ENCODE measurements around the gene AOPEP. TPM values are rescaled to one million over a fixed set of nuclear protein-coding genes. Genes with fewer than 3 reads are reported as not detected.

The AOPEP gene
- total RNA-seq, 2 experiments from 2014 or later, result 6.9 to 7.0 TPM

GRCh38 chr9:94806307-94806893 is 79.9 kb downstream of the AOPEP start:
- CTCF ChIA-PET, result no interaction called here
- ATAC-seq (ENCODE audit: poor library complexity) (no peak), DNase-seq (no peak)
- TF ChIP-seq, protein P1, sequence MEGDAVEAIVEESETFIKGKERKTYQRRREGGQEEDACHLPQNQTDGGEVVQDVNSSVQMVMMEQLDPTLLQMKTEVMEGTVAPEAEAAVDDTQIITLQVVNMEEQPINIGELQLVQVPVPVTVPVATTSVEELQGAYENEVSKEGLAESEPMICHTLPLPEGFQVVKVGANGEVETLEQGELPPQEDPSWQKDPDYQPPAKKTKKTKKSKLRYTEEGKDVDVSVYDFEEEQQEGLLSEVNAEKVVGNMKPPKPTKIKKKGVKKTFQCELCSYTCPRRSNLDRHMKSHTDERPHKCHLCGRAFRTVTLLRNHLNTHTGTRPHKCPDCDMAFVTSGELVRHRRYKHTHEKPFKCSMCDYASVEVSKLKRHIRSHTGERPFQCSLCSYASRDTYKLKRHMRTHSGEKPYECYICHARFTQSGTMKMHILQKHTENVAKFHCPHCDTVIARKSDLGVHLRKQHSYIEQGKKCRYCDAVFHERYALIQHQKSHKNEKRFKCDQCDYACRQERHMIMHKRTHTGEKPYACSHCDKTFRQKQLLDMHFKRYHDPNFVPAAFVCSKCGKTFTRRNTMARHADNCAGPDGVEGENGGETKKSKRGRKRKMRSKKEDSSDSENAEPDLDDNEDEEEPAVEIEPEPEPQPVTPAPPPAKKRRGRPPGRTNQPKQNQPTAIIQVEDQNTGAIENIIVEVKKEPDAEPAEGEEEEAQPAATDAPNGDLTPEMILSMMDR (IDR thresholded peaks at IDR 0.05), result no peak
- H3K4me1 ChIP-seq (ENCODE audit: insufficient read depth, low read length), result no peaks in the 10 kb centered on the region
- H3K4me3 ChIP-seq (ENCODE audit: low read length), result no peak overlapping the region
- no peak overlapping the region for H3K27ac ChIP-seq (ENCODE audit: low read depth in 1 of 2, low read length in 2 of 2)
- no peaks in the 10 kb centered on the region for H3K27me3 ChIP-seq (ENCODE audit: control insufficient read depth in 1 of 2, insufficient read depth in 2 of 2, low read length in 2 of 2)
- peaks cover 2% of the 10 kb centered on the region for H3K36me3 ChIP-seq (ENCODE audit: insufficient read depth, low read length)
- intact Hi-C loops (cut with DNase I, micrococcal nuclease), result no loop called here
- H3K9me3 ChIP-seq (ENCODE audit: control insufficient read depth in 1 of 2, insufficient read depth in 1 of 2, low read length in 2 of 2), result no peaks in the 10 kb centered on the region
- H3K4me1 Mint-ChIP-seq (ENCODE audit: low read depth), result no peaks in the 10 kb centered on the region
- H3K36me3 Mint-ChIP-seq (ENCODE audit: low read depth), result peaks cover 50% of the 10 kb centered on the region
- H3K4me3 Mint-ChIP-seq, result no peak overlapping the region
- H3K27me3 Mint-ChIP-seq, result no peaks in the 10 kb centered on the region
- no peaks in the 10 kb centered on the region for H3K9me3 Mint-ChIP-seq
- POLR2A ChIA-PET, result no interaction called here
- H3K27ac Mint-ChIP-seq, result no peak overlapping the region

DNA sequence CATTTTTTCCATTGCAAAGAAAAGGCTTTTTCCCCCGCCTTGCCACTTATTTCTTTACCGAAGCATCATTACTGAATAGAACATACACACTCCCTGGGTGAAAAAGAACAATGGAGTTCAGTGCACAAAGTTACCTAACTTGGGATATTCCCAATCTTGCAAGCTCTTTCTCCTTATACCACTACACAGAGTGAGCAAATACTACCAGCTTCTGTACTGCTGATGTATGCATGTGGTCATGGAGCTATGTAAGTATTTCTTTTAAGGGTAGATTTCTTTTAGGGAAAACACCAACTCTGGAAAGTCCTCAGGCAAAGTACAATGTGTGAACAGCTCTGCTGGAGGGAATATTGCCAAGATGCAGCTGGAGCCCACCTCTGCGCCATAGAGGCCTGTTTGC is 81.1 kb downstream of the AOPEP start:
- TF ChIP-seq, protein P1 (IDR thresholded peaks at IDR 0.05), result no peak
- Histone ChIP-seq H3K36me3 (ENCODE audit: insufficient read depth, low read length) (peaks cover 2% of the 10 kb centered on the region), H3K9me3 (ENCODE audit: control insufficient read depth in 1 of 2, insufficient read depth in 1 of 2, low read length in 2 of 2) (no peaks in the 10 kb centered on the region), H3K4me1 (ENCODE audit: insufficient read depth, low read length) (no peaks in the 10 kb centered on the region), H3K27ac (ENCODE audit: low read depth in 1 of 2, low read length in 2 of 2) (no peak overlapping the region), H3K27me3 (ENCODE audit: control insufficient read depth in 1 of 2, insufficient read depth in 2 of 2, low read length in 2 of 2) (no peaks in the 10 kb centered on the region), H3K4me3 (ENCODE audit: low read length) (no peak overlapping the region)
- Mint-ChIP-seq H3K27me3 (no peaks in the 10 kb centered on the region), H3K4me3 (no peak overlapping the region), H3K4me1 (ENCODE audit: low read depth) (no peaks in the 10 kb centered on the region), H3K27ac (no peak overlapping the region), H3K9me3 (no peaks in the 10 kb centered on the region), H3K36me3 (ENCODE audit: low read depth) (peaks cover 44% of the 10 kb centered on the region)
- ChIA-PET CTCF (no interaction called here), POLR2A (no interaction called here)
- ATAC-seq (ENCODE audit: poor library complexity), result no peak
- DNase-seq, result no peak
- intact Hi-C loops (cut with DNase I, micrococcal nuclease), result no loop called here

- Mint-ChIP-seq H3K36me3 (ENCODE audit: low read depth) (peaks cover 37% of the 10 kb centered on the region), H3K4me3 (no peak overlapping the region), H3K4me1 (ENCODE audit: low read depth) (no peaks in the 10 kb centered on the region), H3K9me3 (no peaks in the 10 kb centered on the region), H3K27ac (no peak overlapping the region), H3K27me3 (no peaks in the 10 kb centered on the region)
- H3K4me1 ChIP-seq (ENCODE audit: insufficient read depth, low read length), result no peaks in the 10 kb centered on the region
- H3K4me3 ChIP-seq (ENCODE audit: low read length), result no peak overlapping the region
- no peak for DNase-seq
- TF ChIP-seq, protein P1 (IDR thresholded peaks at IDR 0.05), result no peak
- H3K27ac ChIP-seq (ENCODE audit: low read depth in 1 of 2, low read length in 2 of 2), result no peak overlapping the region
- ChIA-PET CTCF (no interaction called here), POLR2A (no interaction called here)
- ATAC-seq (ENCODE audit: poor library complexity), result no peak
- intact Hi-C loops (cut with DNase I, micrococcal nuclease), result no loop called here
- H3K9me3 ChIP-seq (ENCODE audit: control insufficient read depth in 1 of 2, insufficient read depth in 1 of 2, low read length in 2 of 2), result no peaks in the 10 kb centered on the region
- H3K27me3 ChIP-seq (ENCODE audit: control insufficient read depth in 1 of 2, insufficient read depth in 2 of 2, low read length in 2 of 2), result no peaks in the 10 kb centered on the region
- peaks cover 2% of the 10 kb centered on the region for H3K36me3 ChIP-seq (ENCODE audit: insufficient read depth, low read length)
Measured at GRCh38 chr9:94808926-94809700, 82.6 kb downstream of the AOPEP start.

Data from CD4-positive, alpha-beta T cell (primary cell).